ENCODE results near the gene CAST.

Gene CAST

GRCh38 chr5:96642281-96642640 is 19.9 kb upstream of the CAST start:
- FAIRE-seq (no peak), DNase-seq (ENCODE audit: insufficient read length, low spot score) (no peak)
- TF ChIP-seq CTCF (IDR thresholded peaks at IDR 0.05; ENCODE audit: insufficient read depth, missing control alignments), result no peak

- TF ChIP-seq CTCF (IDR thresholded peaks at IDR 0.05; ENCODE audit: insufficient read depth, missing control alignments), result no peak
- FAIRE-seq, result no peak
- no peak for DNase-seq (ENCODE audit: insufficient read length, low spot score)
Measured at GRCh38 chr5:96645091-96645490, 17.1 kb upstream of the CAST start.

GRCh38 chr5:96648023-96648422 is 14.2 kb upstream of the CAST start:
- TF ChIP-seq CTCF (IDR thresholded peaks at IDR 0.05; ENCODE audit: insufficient read depth, missing control alignments), result no peak
- no peak for DNase-seq (ENCODE audit: insufficient read length, low spot score)
- FAIRE-seq, result no peak

- no peak for TF ChIP-seq CTCF (IDR thresholded peaks at IDR 0.05; ENCODE audit: insufficient read depth, missing control alignments)
- no peak for FAIRE-seq
- no peak for DNase-seq (ENCODE audit: insufficient read length, low spot score)
Measured at GRCh38 chr5:96648593-96648992, 13.6 kb upstream of the CAST start.

GRCh38 chr5:96649251-96649662 is 12.9 kb upstream of the CAST start:
- DNase-seq (ENCODE audit: insufficient read length, low spot score) (no peak), FAIRE-seq (no peak)
- TF ChIP-seq CTCF (IDR thresholded peaks at IDR 0.05; ENCODE audit: insufficient read depth, missing control alignments), result no peak

GRCh38 chr5:96649681-96650540 is 12.3 kb upstream of the CAST start:
- no peak for FAIRE-seq
- TF ChIP-seq CTCF (IDR thresholded peaks at IDR 0.05; ENCODE audit: insufficient read depth, missing control alignments), result no peak
- DNase-seq (ENCODE audit: insufficient read length, low spot score), result no peak

- DNase-seq (ENCODE audit: insufficient read length, low spot score), result no peak
- FAIRE-seq, result no peak
- no peak for TF ChIP-seq CTCF (IDR thresholded peaks at IDR 0.05; ENCODE audit: insufficient read depth, missing control alignments)
Measured at GRCh38 chr5:96651047-96651446, 11.1 kb upstream of the CAST start.
